Choroid plexus epithelial cell (primary cell): ENCODE data around the gene HSPB9.

ENCODE experiments used
- DNase-seq: peaks from one replicate; pipeline ENCODE4 v3.0.0-alpha.2; 2010; ENCODE audit warnings: low read depth
- H3K4me3 ChIP-seq: 2 replicates; pipeline ENCODE4 v1.5.1; 2011; ENCODE audit warnings: low read depth, mild to moderate bottlenecking, control low read depth, low read length, moderate library complexity
- CTCF ChIP-seq: conservative IDR thresholded peaks from 2 replicates; pipeline ENCODE4 v1.5.1; 2011; ENCODE audit warnings: low read depth, mild to moderate bottlenecking, control low read depth, inconsistent platforms, low read length, moderate library complexity

Gene HSPB9

GRCh38 chr17:42146911-42147607, 24.5 kb downstream of the HSPB9 start:
- H3K4me3 ChIP-seq = no peak overlapping the region
- no peak for DNase-seq
- no peak for TF ChIP-seq CTCF

GRCh38 chr17:42153919-42154742, 31.5 kb downstream of the HSPB9 start:
- DNase-seq = peak; percentile 46
- no peak for TF ChIP-seq CTCF
- peak overlapping the region; percentile 99 for H3K4me3 ChIP-seq

GRCh38 chr17:42155614-42156045, 33.0 kb downstream of the HSPB9 start:
- TF ChIP-seq CTCF = no peak
- peak; percentile 23 for DNase-seq

GRCh38 chr17:42159796-42160530, 37.4 kb downstream of the HSPB9 start:
- H3K4me3 ChIP-seq = no peak overlapping the region
- TF ChIP-seq CTCF = no peak
- DNase-seq = no peak

More at GRCh38 chr17:42155614-42156045, 33.0 kb downstream of the HSPB9 start:
- peak overlapping the region; percentile 61 for H3K4me3 ChIP-seq

GRCh38 chr17:42160531-42160910, 37.9 kb downstream of the HSPB9 start:
- no peak overlapping the region for H3K4me3 ChIP-seq
- no peak for DNase-seq
- no peak for TF ChIP-seq CTCF

- no peak for DNase-seq
- no peak overlapping the region for H3K4me3 ChIP-seq
- peak; percentile 44 for TF ChIP-seq CTCF
Observed at GRCh38 chr17:42163113-42163512, 40.5 kb downstream of the HSPB9 start.
